Measurements from ENCODE around the gene DISC1. TPM values are rescaled to one million over a fixed set of nuclear protein-coding genes. Genes with fewer than 3 reads are reported as not detected.

Gene DISC1
- polyA plus RNA-seq, 1 of the 3 experiments (the other 2 are of a cell fraction) = 1.7 TPM

GRCh38 chr1:231733672-231734071 lies 107.1 kb downstream of the DISC1 start:
- H2AFZ ChIP-seq (ENCODE audit: low read depth) = no peak overlapping the region
- no peak overlapping the region for H3K4me3 ChIP-seq (ENCODE audit: low read depth in 2 of 2, low read length in 1 of 2)
- no peak for DNase-seq
- H3K36me3 ChIP-seq (replicated peaks in 1 of 2; ENCODE audit: control insufficient read depth in 1 of 2, insufficient read depth in 2 of 2, low read length in 1 of 2) = no peaks in the 10 kb centered on the region
- no peak overlapping the region for H3K27ac ChIP-seq (ENCODE audit: low read depth in 2 of 2, low read length in 1 of 2)
- H3F3A ChIP-seq (replicated peaks; ENCODE audit: insufficient read depth) = no peaks in the 10 kb centered on the region
- TF ChIP-seq, protein P1, sequence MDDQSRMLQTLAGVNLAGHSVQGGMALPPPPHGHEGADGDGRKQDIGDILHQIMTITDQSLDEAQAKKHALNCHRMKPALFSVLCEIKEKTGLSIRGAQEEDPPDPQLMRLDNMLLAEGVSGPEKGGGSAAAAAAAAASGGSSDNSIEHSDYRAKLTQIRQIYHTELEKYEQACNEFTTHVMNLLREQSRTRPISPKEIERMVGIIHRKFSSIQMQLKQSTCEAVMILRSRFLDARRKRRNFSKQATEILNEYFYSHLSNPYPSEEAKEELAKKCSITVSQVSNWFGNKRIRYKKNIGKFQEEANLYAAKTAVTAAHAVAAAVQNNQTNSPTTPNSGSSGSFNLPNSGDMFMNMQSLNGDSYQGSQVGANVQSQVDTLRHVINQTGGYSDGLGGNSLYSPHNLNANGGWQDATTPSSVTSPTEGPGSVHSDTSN (IDR thresholded peaks at IDR 0.05) = no peak
- TF ChIP-seq FOSL2 (IDR thresholded peaks at IDR 0.05; ENCODE audit: borderline replicate concordance, low read depth) (no peak), RXRA (IDR thresholded peaks at IDR 0.05; ENCODE audit: borderline replicate concordance, low read depth) (no peak), EZH2phosphoT487 (IDR thresholded peaks at IDR 0.05; ENCODE audit: borderline replicate concordance, low read depth) (no peak), TCF12 (IDR thresholded peaks at IDR 0.05) (no peak), MEF2A (IDR thresholded peaks at IDR 0.05; ENCODE audit: borderline replicate concordance, low read depth) (no peak)
- TF ChIP-seq, protein P2, sequence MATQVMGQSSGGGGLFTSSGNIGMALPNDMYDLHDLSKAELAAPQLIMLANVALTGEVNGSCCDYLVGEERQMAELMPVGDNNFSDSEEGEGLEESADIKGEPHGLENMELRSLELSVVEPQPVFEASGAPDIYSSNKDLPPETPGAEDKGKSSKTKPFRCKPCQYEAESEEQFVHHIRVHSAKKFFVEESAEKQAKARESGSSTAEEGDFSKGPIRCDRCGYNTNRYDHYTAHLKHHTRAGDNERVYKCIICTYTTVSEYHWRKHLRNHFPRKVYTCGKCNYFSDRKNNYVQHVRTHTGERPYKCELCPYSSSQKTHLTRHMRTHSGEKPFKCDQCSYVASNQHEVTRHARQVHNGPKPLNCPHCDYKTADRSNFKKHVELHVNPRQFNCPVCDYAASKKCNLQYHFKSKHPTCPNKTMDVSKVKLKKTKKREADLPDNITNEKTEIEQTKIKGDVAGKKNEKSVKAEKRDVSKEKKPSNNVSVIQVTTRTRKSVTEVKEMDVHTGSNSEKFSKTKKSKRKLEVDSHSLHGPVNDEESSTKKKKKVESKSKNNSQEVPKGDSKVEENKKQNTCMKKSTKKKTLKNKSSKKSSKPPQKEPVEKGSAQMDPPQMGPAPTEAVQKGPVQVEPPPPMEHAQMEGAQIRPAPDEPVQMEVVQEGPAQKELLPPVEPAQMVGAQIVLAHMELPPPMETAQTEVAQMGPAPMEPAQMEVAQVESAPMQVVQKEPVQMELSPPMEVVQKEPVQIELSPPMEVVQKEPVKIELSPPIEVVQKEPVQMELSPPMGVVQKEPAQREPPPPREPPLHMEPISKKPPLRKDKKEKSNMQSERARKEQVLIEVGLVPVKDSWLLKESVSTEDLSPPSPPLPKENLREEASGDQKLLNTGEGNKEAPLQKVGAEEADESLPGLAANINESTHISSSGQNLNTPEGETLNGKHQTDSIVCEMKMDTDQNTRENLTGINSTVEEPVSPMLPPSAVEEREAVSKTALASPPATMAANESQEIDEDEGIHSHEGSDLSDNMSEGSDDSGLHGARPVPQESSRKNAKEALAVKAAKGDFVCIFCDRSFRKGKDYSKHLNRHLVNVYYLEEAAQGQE (IDR thresholded peaks at IDR 0.05; ENCODE audit: low read depth, low read length) = no peak
- TF ChIP-seq, protein P3, sequence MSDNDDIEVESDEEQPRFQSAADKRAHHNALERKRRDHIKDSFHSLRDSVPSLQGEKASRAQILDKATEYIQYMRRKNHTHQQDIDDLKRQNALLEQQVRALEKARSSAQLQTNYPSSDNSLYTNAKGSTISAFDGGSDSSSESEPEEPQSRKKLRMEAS (IDR thresholded peaks at IDR 0.05; ENCODE audit: low read depth) = no peak
- WGBS (ENCODE audit: low lambda C conversion rate) = 65% methylated on average over 3 of the region's 3 CpGs
- ChIA-PET POLR2A (no interaction called here), CTCF (no interaction called here)
- H3K9me3 ChIP-seq = no peaks in the 10 kb centered on the region
- H3K27me3 ChIP-seq (ENCODE audit: insufficient read depth) = no peaks in the 10 kb centered on the region
- no peak overlapping the region for H3K4me2 ChIP-seq
- H3K9me2 ChIP-seq = no peaks in the 10 kb centered on the region
- no peaks in the 10 kb centered on the region; a peak in 1 of 4 replicates for H3K4me1 ChIP-seq (ENCODE audit: control insufficient read depth in 1 of 2, insufficient read depth in 2 of 2, low read depth in 1 of 2, low read length in 1 of 2)
- H4K20me1 ChIP-seq (ENCODE audit: insufficient read depth) = no peaks in the 10 kb centered on the region
- no peaks in the 10 kb centered on the region for H3K79me2 ChIP-seq (ENCODE audit: insufficient read depth)
- no peak overlapping the region for H3K9ac ChIP-seq

- no peaks in the 10 kb centered on the region for H3K36me3 ChIP-seq (replicated peaks in 1 of 2; ENCODE audit: control insufficient read depth in 1 of 2, insufficient read depth in 2 of 2, low read length in 1 of 2)
- H3K27me3 ChIP-seq (ENCODE audit: insufficient read depth) = no peaks in the 10 kb centered on the region
- no peak overlapping the region for H3K9ac ChIP-seq
- ChIA-PET POLR2A (no interaction called here), CTCF (no interaction called here)
- WGBS (ENCODE audit: low lambda C conversion rate) = 91% methylated on average over 4 of the region's 4 CpGs
- H3F3A ChIP-seq (replicated peaks; ENCODE audit: insufficient read depth) = no peaks in the 10 kb centered on the region
- H3K27ac ChIP-seq (ENCODE audit: low read depth in 2 of 2, low read length in 1 of 2) = no peak overlapping the region
- no peaks in the 10 kb centered on the region for H4K20me1 ChIP-seq (ENCODE audit: insufficient read depth)
- H3K79me2 ChIP-seq (ENCODE audit: insufficient read depth) = no peaks in the 10 kb centered on the region
- no peak overlapping the region for H3K4me2 ChIP-seq
- no peaks in the 10 kb centered on the region for H3K9me3 ChIP-seq
- no peak for DNase-seq
- H2AFZ ChIP-seq (ENCODE audit: low read depth) = no peak overlapping the region
- H3K4me1 ChIP-seq (ENCODE audit: control insufficient read depth in 1 of 2, insufficient read depth in 2 of 2, low read depth in 1 of 2, low read length in 1 of 2) = no peaks in the 10 kb centered on the region; a peak in 1 of 4 replicates
- no peaks in the 10 kb centered on the region for H3K9me2 ChIP-seq
- no peak overlapping the region for H3K4me3 ChIP-seq (ENCODE audit: low read depth in 2 of 2, low read length in 1 of 2)
- TF ChIP-seq SIN3A (IDR thresholded peaks at IDR 0.05; ENCODE audit: borderline replicate concordance, low read depth, low read length) (no peak), MXI1 (IDR thresholded peaks at IDR 0.05; ENCODE audit: low read depth, low read length) (no peak), GATA2 (CRISPR knock-in tag; IDR thresholded peaks at IDR 0.05) (no peak), RAD21 (IDR thresholded peaks at IDR 0.05; ENCODE audit: low read length) (no peak), RFX5 (IDR thresholded peaks at IDR 0.05; ENCODE audit: low read length) (no peak), RXRA (IDR thresholded peaks at IDR 0.05; ENCODE audit: borderline replicate concordance, low read depth) (no peak), POLR2AphosphoS5 (IDR thresholded peaks at IDR 0.05; ENCODE audit: low read depth, low read length) (no peak), TCF12 (IDR thresholded peaks at IDR 0.05) (no peak), NFIC (IDR thresholded peaks at IDR 0.05; ENCODE audit: borderline replicate concordance) (no peak)
- TF ChIP-seq, protein P3 (IDR thresholded peaks at IDR 0.05; ENCODE audit: low read depth) = no peak
- TF ChIP-seq, protein P4, sequence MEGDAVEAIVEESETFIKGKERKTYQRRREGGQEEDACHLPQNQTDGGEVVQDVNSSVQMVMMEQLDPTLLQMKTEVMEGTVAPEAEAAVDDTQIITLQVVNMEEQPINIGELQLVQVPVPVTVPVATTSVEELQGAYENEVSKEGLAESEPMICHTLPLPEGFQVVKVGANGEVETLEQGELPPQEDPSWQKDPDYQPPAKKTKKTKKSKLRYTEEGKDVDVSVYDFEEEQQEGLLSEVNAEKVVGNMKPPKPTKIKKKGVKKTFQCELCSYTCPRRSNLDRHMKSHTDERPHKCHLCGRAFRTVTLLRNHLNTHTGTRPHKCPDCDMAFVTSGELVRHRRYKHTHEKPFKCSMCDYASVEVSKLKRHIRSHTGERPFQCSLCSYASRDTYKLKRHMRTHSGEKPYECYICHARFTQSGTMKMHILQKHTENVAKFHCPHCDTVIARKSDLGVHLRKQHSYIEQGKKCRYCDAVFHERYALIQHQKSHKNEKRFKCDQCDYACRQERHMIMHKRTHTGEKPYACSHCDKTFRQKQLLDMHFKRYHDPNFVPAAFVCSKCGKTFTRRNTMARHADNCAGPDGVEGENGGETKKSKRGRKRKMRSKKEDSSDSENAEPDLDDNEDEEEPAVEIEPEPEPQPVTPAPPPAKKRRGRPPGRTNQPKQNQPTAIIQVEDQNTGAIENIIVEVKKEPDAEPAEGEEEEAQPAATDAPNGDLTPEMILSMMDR (IDR thresholded peaks at IDR 0.05) = no peak
- TF ChIP-seq, protein P1 (IDR thresholded peaks at IDR 0.05) = no peak
- TF ChIP-seq, protein P5, sequence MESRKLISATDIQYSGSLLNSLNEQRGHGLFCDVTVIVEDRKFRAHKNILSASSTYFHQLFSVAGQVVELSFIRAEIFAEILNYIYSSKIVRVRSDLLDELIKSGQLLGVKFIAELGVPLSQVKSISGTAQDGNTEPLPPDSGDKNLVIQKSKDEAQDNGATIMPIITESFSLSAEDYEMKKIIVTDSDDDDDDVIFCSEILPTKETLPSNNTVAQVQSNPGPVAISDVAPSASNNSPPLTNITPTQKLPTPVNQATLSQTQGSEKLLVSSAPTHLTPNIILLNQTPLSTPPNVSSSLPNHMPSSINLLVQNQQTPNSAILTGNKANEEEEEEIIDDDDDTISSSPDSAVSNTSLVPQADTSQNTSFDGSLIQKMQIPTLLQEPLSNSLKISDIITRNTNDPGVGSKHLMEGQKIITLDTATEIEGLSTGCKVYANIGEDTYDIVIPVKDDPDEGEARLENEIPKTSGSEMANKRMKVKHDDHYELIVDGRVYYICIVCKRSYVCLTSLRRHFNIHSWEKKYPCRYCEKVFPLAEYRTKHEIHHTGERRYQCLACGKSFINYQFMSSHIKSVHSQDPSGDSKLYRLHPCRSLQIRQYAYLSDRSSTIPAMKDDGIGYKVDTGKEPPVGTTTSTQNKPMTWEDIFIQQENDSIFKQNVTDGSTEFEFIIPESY (IDR thresholded peaks at IDR 0.05; ENCODE audit: borderline replicate concordance, low read depth) = no peak
Observed at GRCh38 chr1:231734417-231734816, 107.8 kb downstream of the DISC1 start.

All from SK-N-SH (cell line).